Peyer's patch (tissue), 4 donors: ENCODE results near the gene ALOX5. TPM values are rescaled to one million over a fixed set of nuclear protein-coding genes. Genes with fewer than 3 reads are reported as not detected.
"Not testable (repeated sequence)": the region's sequence is repeated elsewhere in the genome, so short reads cannot be mapped to it uniquely, and the experiment has no call there.

ENCODE experiments used
- DNase-seq, 3 donors: peaks; one replicate each; pipeline ENCODE4 v3.0.0-alpha.2; 2017 to 2019
- H3K27ac ChIP-seq, 4 donors: fragments of 200-600 bp; sonication (generic); one replicate each; pipeline ENCODE4 v1.5.1; 2016 to 2019
- H3K27me3 ChIP-seq, 2 donors: fragments of 200-600 bp; sonication (generic); one replicate each; pipeline ENCODE4 v1.5.1; 2019
- H3K36me3 ChIP-seq, 3 donors: fragments of 200-600 bp; sonication (generic); one replicate each; pipeline ENCODE4 v1.5.1; 2016 to 2019
- H3K4me1 ChIP-seq, 4 donors: fragments of 200-600 bp; sonication (generic); one replicate each; pipeline ENCODE4 v1.5.1; 2016 to 2019
- H3K4me3 ChIP-seq, 4 donors: fragments of 200-600 bp; sonication (generic); 1 replicate in 3 of 4; 2 replicates in 1 of 4; pipeline ENCODE4 v1.5.1; 2016 to 2019; ENCODE audit warnings: mild to moderate bottlenecking in 1 of 4
- H3K9me3 ChIP-seq, 4 donors: fragments of 200-600 bp; sonication (generic); one replicate each; pipeline ENCODE4 v1.5.1; 2016 to 2019; ENCODE audit warnings: mild to moderate bottlenecking in 1 of 4
- CTCF ChIP-seq, 6 experiments: fragments of 450-650 bp in 4 of 6; fragments of 200-600 bp in 2 of 6; sonication (generic) in 1 of 6; IDR thresholded peaks; one replicate each; pipeline ENCODE4 v1.5.1; 2017 to 2019; ENCODE audit warnings: antibody characterized with exemption in 6 of 6, mild to moderate bottlenecking in 3 of 6, moderate library complexity in 1 of 6
- POLR2A ChIP-seq, 2 donors: fragments of 450-650 bp; IDR thresholded peaks; one replicate each; pipeline ENCODE4 v1.5.1; 2017; ENCODE audit warnings: antibody characterized with exemption in 2 of 2, mild to moderate bottlenecking in 2 of 2, moderate library complexity in 2 of 2
- total RNA-seq, 4 donors: library from RNA; depleted of rRNA; stranded (reverse); fragments of >200 nt; gene quantifications; one replicate each; pipeline ENCODE4 v1.1.0, GENCODE V29; 2016

The ALOX5 gene
- total RNA-seq, result 100 to 1,000 TPM in 1 of 4 donors, 10 to 100 TPM in 3; 24.0 to 187 (median 31.6) TPM

GRCh38 chr10:45373576-45374349 lies at the start of gene ALOX5:
Gene ALOX5 (plus strand): TSS chr10:45374216. CDS start chr10:45374280, 64 bp downstream.
- Histone ChIP-seq H3K27me3 (no peaks in the 10 kb centered on the region), H3K27ac (peak within 1 kb of the TSS in 3 of 4 donors; percentile 58 to 91 (median 67)), H3K36me3 (no peaks in the 10 kb centered on the region), H3K4me1 (peaks cover 0 to 21% (median 4%) of the 10 kb centered on the region in 4 donors), H3K4me3 (peak within 1 kb of the TSS; percentile 52 to 63 (median 60)), H3K9me3 (no peaks in the 10 kb centered on the region)
- peak; percentile 80 to 86 (median 85) for DNase-seq
- TF ChIP-seq POLR2A (IDR thresholded peaks at IDR 0.05), result no peak
- TF ChIP-seq CTCF (IDR thresholded peaks at IDR 0.05), result no peak

- no peak overlapping the region for H3K4me3 ChIP-seq
- no peaks in the 10 kb centered on the region for H3K9me3 ChIP-seq
- TF ChIP-seq POLR2A (IDR thresholded peaks at IDR 0.05), result no peak
- TF ChIP-seq CTCF (IDR thresholded peaks at IDR 0.05), result no peak
- DNase-seq, result no peak
- no peak overlapping the region for H3K27ac ChIP-seq
- no peaks in the 10 kb centered on the region for H3K36me3 ChIP-seq
- no peaks in the 10 kb centered on the region for H3K27me3 ChIP-seq
- H3K4me1 ChIP-seq, result no peaks in the 10 kb centered on the region
Observed at GRCh38 chr10:45325116-45325515, 48.9 kb upstream of the ALOX5 start.

- H3K27me3 ChIP-seq, H3K4me1 ChIP-seq, H3K9me3 ChIP-seq, DNase-seq, H3K27ac ChIP-seq, H3K36me3 ChIP-seq, H3K4me3 ChIP-seq: not testable (repeated sequence)
Observed at GRCh38 chr10:45326864-45327263, 47.2 kb upstream of the ALOX5 start.

- not testable (repeated sequence) for H3K27ac ChIP-seq, H3K4me3 ChIP-seq, H3K9me3 ChIP-seq, H3K27me3 ChIP-seq, H3K4me1 ChIP-seq, DNase-seq, H3K36me3 ChIP-seq
Observed at GRCh38 chr10:45331824-45332223, 42.2 kb upstream of the ALOX5 start.

- Histone ChIP-seq H3K4me1 (no peaks in the 10 kb centered on the region), H3K36me3 (no peaks in the 10 kb centered on the region)
- no peak for DNase-seq
Observed at GRCh38 chr10:45339894-45340293, 34.1 kb upstream of the ALOX5 start.

GRCh38 chr10:45340420-45340819 lies 33.6 kb upstream of the ALOX5 start:
- H3K4me1 ChIP-seq, H3K27me3 ChIP-seq, H3K4me3 ChIP-seq, H3K27ac ChIP-seq, H3K9me3 ChIP-seq, H3K36me3 ChIP-seq, DNase-seq: not testable (repeated sequence)

More at GRCh38 chr10:45339894-45340293, 34.1 kb upstream of the ALOX5 start:
- TF ChIP-seq CTCF (IDR thresholded peaks at IDR 0.05) (no peak), POLR2A (IDR thresholded peaks at IDR 0.05) (no peak)
- H3K4me3 ChIP-seq, result no peak overlapping the region
- H3K27ac ChIP-seq, result no peak overlapping the region
- no peaks in the 10 kb centered on the region for H3K9me3 ChIP-seq
- H3K27me3 ChIP-seq, result no peaks in the 10 kb centered on the region

- not testable (repeated sequence) for H3K4me1 ChIP-seq, H3K36me3 ChIP-seq, DNase-seq, H3K4me3 ChIP-seq, H3K27me3 ChIP-seq, H3K27ac ChIP-seq
- peaks cover 0 to 18% (median 0%) of the 10 kb centered on the region in 4 donors for H3K9me3 ChIP-seq
Observed at GRCh38 chr10:45346652-45347335, 27.2 kb upstream of the ALOX5 start.

- H3K27ac ChIP-seq, H3K27me3 ChIP-seq, H3K36me3 ChIP-seq, DNase-seq, H3K4me3 ChIP-seq, H3K4me1 ChIP-seq: not testable (repeated sequence)
- peaks cover 0 to 18% (median 0%) of the 10 kb centered on the region in 4 donors for H3K9me3 ChIP-seq
Observed at GRCh38 chr10:45347464-45347863, 26.6 kb upstream of the ALOX5 start.

GRCh38 chr10:45348196-45348765 lies 25.7 kb upstream of the ALOX5 start:
- H3K9me3 ChIP-seq, result peaks cover 0 to 18% (median 0%) of the 10 kb centered on the region in 4 donors
- H3K36me3 ChIP-seq, H3K27ac ChIP-seq, H3K4me1 ChIP-seq, H3K4me3 ChIP-seq, DNase-seq, H3K27me3 ChIP-seq: not testable (repeated sequence)
